ENCODE measurements around the gene ERG.

Gene ERG

GRCh38 chr21:38383411-38384237 is 114.7 kb downstream of the ERG start:
- peaks cover 48% of the 10 kb centered on the region for H3K4me1 Mint-ChIP-seq (ENCODE audit: low read depth)
- H3K27ac Mint-ChIP-seq = peak overlapping the region; percentile 80
- peaks cover 2% of the 10 kb centered on the region for H3K27me3 Mint-ChIP-seq
- H3K36me3 Mint-ChIP-seq (ENCODE audit: low read depth) = no peaks in the 10 kb centered on the region
- intact Hi-C loops (cut with micrococcal nuclease) = no loop called here
- no peaks in the 10 kb centered on the region for H3K9me3 Mint-ChIP-seq
- peak overlapping the region; percentile 51 for H3K4me3 Mint-ChIP-seq

DNA sequence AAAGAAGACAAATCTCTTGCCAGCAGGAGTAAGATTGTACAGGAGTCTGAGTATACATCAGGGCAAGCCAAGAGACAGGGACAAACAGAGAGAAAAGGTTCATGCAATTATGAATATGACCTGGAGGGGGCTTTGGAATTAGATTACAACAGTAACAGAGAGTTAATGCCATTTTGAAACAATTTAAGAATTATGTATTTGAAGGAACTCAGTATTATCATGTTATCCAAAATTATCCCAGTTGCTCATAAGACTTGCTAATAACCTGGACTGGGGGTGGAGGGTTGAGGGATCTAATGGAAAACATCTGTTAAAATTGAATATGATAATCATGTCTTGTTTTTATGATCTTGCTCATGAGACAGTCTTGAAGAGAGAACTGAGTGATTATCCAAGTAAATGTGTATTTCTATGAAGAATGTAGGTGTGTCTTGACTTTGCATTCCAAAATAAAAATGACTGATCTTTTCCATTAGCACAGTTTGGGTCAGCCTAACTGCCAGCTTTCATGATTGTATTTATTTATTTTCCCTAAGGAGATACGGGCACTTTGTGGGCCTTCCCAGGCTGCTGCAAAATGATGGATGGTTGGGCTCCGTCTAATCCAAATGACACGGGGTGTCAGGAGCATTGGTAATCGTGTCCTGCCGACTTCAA is 117.7 kb downstream of the ERG start:
- peaks cover 40% of the 10 kb centered on the region for H3K4me1 Mint-ChIP-seq (ENCODE audit: low read depth)
- no peak overlapping the region for H3K4me3 Mint-ChIP-seq
- H3K27ac Mint-ChIP-seq = no peak overlapping the region
- peaks cover 11% of the 10 kb centered on the region for H3K9me3 Mint-ChIP-seq
- intact Hi-C loops (cut with micrococcal nuclease) = no loop called here
- peaks cover 2% of the 10 kb centered on the region for H3K27me3 Mint-ChIP-seq
- H3K36me3 Mint-ChIP-seq (ENCODE audit: low read depth) = peaks cover 9% of the 10 kb centered on the region

DNA sequence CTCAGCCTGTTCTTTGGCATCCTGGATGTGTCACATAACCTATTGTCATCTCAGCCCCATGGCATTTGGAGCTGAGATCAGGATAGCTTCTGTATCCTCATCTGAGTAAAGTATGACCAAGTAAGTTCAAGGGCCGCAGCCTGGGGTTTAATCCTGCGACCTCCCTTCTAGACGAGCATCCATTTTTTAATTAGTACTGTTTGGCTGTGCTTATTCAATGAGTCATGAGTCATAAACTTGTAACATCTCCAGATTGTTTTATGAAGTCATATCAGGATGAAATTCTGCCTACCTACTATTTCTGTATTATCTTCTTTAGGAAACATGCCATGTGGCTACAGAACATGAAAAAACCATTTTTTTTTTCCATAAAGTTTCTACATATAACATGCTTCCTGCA is 119.1 kb downstream of the ERG start:
- Mint-ChIP-seq H3K4me1 (ENCODE audit: low read depth) (peaks cover 37% of the 10 kb centered on the region), H3K9me3 (peaks cover 13% of the 10 kb centered on the region), H3K36me3 (ENCODE audit: low read depth) (peaks cover 9% of the 10 kb centered on the region), H3K27ac (no peak overlapping the region), H3K27me3 (peaks cover 2% of the 10 kb centered on the region), H3K4me3 (no peak overlapping the region)
- intact Hi-C loops (cut with micrococcal nuclease) = no loop called here

- Mint-ChIP-seq H3K27me3 (no peaks in the 10 kb centered on the region), H3K4me3 (no peak overlapping the region), H3K9me3 (peaks cover 13% of the 10 kb centered on the region), H3K27ac (no peak overlapping the region), H3K36me3 (ENCODE audit: low read depth) (peaks cover 9% of the 10 kb centered on the region), H3K4me1 (ENCODE audit: low read depth) (peaks cover 20% of the 10 kb centered on the region)
- intact Hi-C loops (cut with micrococcal nuclease) = no loop called here
Measured at GRCh38 chr21:38377165-38378088, 120.8 kb downstream of the ERG start.

DNA sequence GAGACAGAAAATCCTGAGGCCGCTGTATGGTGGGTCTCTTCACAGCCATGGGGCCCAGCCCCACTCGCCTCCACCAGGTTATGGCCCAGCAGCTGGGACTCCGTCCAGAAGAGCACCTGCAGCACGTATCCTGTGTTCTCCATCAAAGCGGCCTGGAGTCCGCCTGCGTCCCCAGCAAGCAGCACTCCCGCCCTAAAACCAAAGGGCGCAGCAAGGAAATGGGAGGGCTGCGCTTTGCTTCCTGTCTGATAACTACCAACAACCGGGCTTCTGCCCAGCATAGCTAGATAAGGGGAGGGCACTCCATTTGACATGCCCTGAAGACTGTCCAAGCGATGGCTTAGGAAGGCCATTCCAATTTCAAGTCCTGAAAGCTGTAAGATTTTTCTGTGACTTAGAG is 121.6 kb downstream of the ERG start:
- intact Hi-C loops (cut with micrococcal nuclease) = no loop called here
- Mint-ChIP-seq H3K36me3 (ENCODE audit: low read depth) (peaks cover 9% of the 10 kb centered on the region), H3K4me3 (peak overlapping the region; percentile 61), H3K9me3 (peaks cover 13% of the 10 kb centered on the region), H3K27me3 (no peaks in the 10 kb centered on the region), H3K4me1 (ENCODE audit: low read depth) (peaks cover 18% of the 10 kb centered on the region), H3K27ac (peak overlapping the region; percentile 69)

- H3K4me1 Mint-ChIP-seq (ENCODE audit: low read depth) = peaks cover 18% of the 10 kb centered on the region
- peaks cover 13% of the 10 kb centered on the region for H3K9me3 Mint-ChIP-seq
- no peaks in the 10 kb centered on the region for H3K27me3 Mint-ChIP-seq
- peak overlapping the region; percentile 69 for H3K27ac Mint-ChIP-seq
- intact Hi-C loops (cut with micrococcal nuclease) = no loop called here
- peak overlapping the region; percentile 61 for H3K4me3 Mint-ChIP-seq
- H3K36me3 Mint-ChIP-seq (ENCODE audit: low read depth) = peaks cover 9% of the 10 kb centered on the region
Measured at GRCh38 chr21:38376235-38376634, 122.0 kb downstream of the ERG start.

DNA sequence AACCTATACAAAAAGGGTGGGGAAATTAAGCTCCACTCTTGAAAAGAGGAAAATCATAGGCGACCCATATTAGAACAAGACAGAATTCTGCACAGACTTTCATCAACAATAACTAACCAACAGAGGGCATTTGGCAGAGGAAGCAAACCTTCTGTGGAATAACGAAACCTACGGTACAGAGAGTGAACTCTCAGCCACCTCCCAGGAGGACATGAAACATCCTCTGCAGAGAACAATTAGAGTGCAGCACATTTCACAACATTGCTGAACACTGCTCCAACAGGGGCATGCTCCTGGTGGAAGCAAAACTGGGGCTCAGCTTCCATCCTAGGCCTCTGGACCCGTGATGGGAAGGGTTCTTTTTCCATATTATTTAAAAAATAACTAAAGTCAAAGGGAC is 130.6 kb downstream of the ERG start:
- H3K36me3 Mint-ChIP-seq (ENCODE audit: low read depth) = no peaks in the 10 kb centered on the region
- intact Hi-C loops (cut with micrococcal nuclease) = no loop called here
- H3K4me1 Mint-ChIP-seq (ENCODE audit: low read depth) = no peaks in the 10 kb centered on the region
- no peak overlapping the region for H3K4me3 Mint-ChIP-seq
- H3K27ac Mint-ChIP-seq = no peak overlapping the region
- no peaks in the 10 kb centered on the region for H3K9me3 Mint-ChIP-seq
- H3K27me3 Mint-ChIP-seq = no peaks in the 10 kb centered on the region

DNA sequence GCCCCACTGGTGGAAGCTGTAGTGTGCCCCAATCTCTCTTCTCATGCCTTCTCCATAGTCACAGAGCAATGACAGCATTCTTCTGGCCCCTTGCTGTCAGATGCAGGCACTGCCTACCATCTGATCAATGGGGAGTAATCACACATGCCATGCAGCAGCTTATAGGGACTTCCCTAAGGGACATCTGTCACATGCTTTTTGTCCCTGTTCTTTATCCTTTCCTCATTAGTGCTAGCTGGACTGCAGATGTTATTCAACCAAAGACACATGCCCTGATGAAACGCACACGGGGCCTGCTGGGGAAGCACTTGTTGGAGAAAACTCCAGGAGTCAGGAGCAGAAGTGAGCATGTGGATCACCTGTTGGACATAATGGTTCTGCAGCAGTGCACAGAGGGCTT is 132.8 kb downstream of the ERG start:
- no peaks in the 10 kb centered on the region for H3K4me1 Mint-ChIP-seq (ENCODE audit: low read depth)
- no peaks in the 10 kb centered on the region for H3K9me3 Mint-ChIP-seq
- peaks cover 5% of the 10 kb centered on the region for H3K27me3 Mint-ChIP-seq
- H3K27ac Mint-ChIP-seq = no peak overlapping the region
- H3K4me3 Mint-ChIP-seq = no peak overlapping the region
- intact Hi-C loops (cut with micrococcal nuclease) = no loop called here
- no peaks in the 10 kb centered on the region for H3K36me3 Mint-ChIP-seq (ENCODE audit: low read depth)

DNA sequence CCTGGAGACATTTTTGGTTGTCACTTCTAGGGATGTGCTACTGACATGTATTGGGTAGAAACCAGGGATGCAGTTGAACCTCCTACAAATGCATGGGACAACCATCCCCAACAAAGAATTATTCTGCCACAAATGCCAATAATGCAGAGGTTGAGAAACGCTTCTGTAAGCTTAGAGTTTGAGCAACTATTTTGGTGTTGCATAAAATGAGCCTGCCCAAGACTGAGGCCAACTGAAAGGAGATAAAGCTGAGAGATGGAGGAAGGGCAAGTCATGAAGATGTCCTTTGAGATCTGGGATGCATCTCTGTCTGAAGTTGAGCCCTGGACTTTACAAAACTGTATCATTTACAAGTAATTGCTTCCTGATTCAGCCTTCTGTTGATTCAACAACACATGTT is 134.6 kb downstream of the ERG start:
- intact Hi-C loops (cut with micrococcal nuclease) = no loop called here
- no peak overlapping the region for H3K4me3 Mint-ChIP-seq
- no peak overlapping the region for H3K27ac Mint-ChIP-seq
- no peaks in the 10 kb centered on the region for H3K9me3 Mint-ChIP-seq
- no peaks in the 10 kb centered on the region for H3K36me3 Mint-ChIP-seq (ENCODE audit: low read depth)
- peaks cover 10% of the 10 kb centered on the region for H3K27me3 Mint-ChIP-seq
- H3K4me1 Mint-ChIP-seq (ENCODE audit: low read depth) = no peaks in the 10 kb centered on the region

- Mint-ChIP-seq H3K9me3 (no peaks in the 10 kb centered on the region), H3K27me3 (peaks cover 10% of the 10 kb centered on the region), H3K4me3 (no peak overlapping the region), H3K36me3 (ENCODE audit: low read depth) (no peaks in the 10 kb centered on the region), H3K4me1 (ENCODE audit: low read depth) (peaks cover 3% of the 10 kb centered on the region), H3K27ac (no peak overlapping the region)
- intact Hi-C loops (cut with micrococcal nuclease) = no loop called here
Measured at GRCh38 chr21:38361324-38361723, 137.0 kb downstream of the ERG start.

- intact Hi-C loops (cut with micrococcal nuclease) = loop anchor here (5.0 kb wide), 1 partner anchor 648 kb away; no protein-coding TSS in a partner anchor
- Mint-ChIP-seq H3K9me3 (no peaks in the 10 kb centered on the region), H3K27me3 (peaks cover 17% of the 10 kb centered on the region), H3K4me3 (no peak overlapping the region), H3K36me3 (ENCODE audit: low read depth) (no peaks in the 10 kb centered on the region), H3K4me1 (ENCODE audit: low read depth) (peaks cover 5% of the 10 kb centered on the region), H3K27ac (no peak overlapping the region)
Measured at GRCh38 chr21:38359835-38360234, 138.4 kb downstream of the ERG start.

DNA sequence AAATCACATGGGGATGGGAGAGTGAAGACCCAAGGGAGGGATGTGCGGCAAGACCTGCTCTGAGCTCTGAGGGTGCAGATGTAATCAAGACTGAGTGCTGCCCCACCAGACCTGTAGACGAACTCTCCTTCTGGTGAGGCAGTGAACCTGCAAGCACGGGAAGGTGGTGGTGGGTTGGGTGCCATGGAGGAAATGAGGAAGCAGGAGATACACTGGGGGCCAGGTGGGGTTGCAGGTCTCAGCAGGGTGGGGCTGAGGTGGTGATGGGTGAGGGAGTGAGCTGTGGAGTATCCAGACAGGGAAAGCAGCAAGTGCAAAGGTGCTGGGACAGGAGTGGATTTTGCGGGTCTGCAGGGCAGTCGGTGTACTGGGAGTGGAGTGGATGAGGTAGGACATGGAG is 139.2 kb downstream of the ERG start:
- Mint-ChIP-seq H3K36me3 (ENCODE audit: low read depth) (no peaks in the 10 kb centered on the region), H3K4me3 (no peak overlapping the region), H3K9me3 (no peaks in the 10 kb centered on the region), H3K27ac (no peak overlapping the region), H3K4me1 (ENCODE audit: low read depth) (peaks cover 5% of the 10 kb centered on the region), H3K27me3 (peaks cover 18% of the 10 kb centered on the region)
- intact Hi-C loops (cut with micrococcal nuclease) = loop anchor here (5.0 kb wide), 1 partner anchor 647 kb away; no protein-coding TSS in a partner anchor

- peaks cover 18% of the 10 kb centered on the region for H3K27me3 Mint-ChIP-seq
- H3K4me1 Mint-ChIP-seq (ENCODE audit: low read depth) = peaks cover 5% of the 10 kb centered on the region
- H3K9me3 Mint-ChIP-seq = no peaks in the 10 kb centered on the region
- intact Hi-C loops (cut with micrococcal nuclease) = loop anchor here (5.0 kb wide), 1 partner anchor 646 kb away; no protein-coding TSS in a partner anchor
- no peaks in the 10 kb centered on the region for H3K36me3 Mint-ChIP-seq (ENCODE audit: low read depth)
- H3K4me3 Mint-ChIP-seq = no peak overlapping the region
- no peak overlapping the region for H3K27ac Mint-ChIP-seq
Measured at GRCh38 chr21:38358666-38359065, 139.6 kb downstream of the ERG start.
